Muscle layer of duodenum (tissue), 2 donors: ENCODE measurements around the gene KRTAP2-1.
"Not testable (repeated sequence)": the region's sequence is repeated elsewhere in the genome, so short reads cannot be mapped to it uniquely, and the experiment has no call there.

Experiments
- H3K27ac ChIP-seq: one replicate; pipeline ENCODE4 v1.7.0; 2013; ENCODE audit warnings: mild to moderate bottlenecking, low read length
- H3K27me3 ChIP-seq: one replicate; pipeline ENCODE4 v1.7.0; 2013; ENCODE audit warnings: low read depth, mild to moderate bottlenecking, control low read depth, low read length
- H3K36me3 ChIP-seq, 2 donors: one replicate each; pipeline ENCODE4 v1.7.0; 2013; ENCODE audit warnings: low read length in 2 of 2, control low read depth in 1 of 2, mild to moderate bottlenecking in 1 of 2; ENCODE audit not compliant: insufficient read depth in 2 of 2, control insufficient read depth in 1 of 2
- H3K4me1 ChIP-seq, 2 donors: one replicate each; pipeline ENCODE4 v1.7.0; 2013; ENCODE audit warnings: low read length in 2 of 2, mild to moderate bottlenecking in 2 of 2, control low read depth in 1 of 2, moderate library complexity in 1 of 2; ENCODE audit not compliant: insufficient read depth in 2 of 2, control insufficient read depth in 1 of 2
- H3K4me3 ChIP-seq, 2 donors: one replicate each; pipeline ENCODE4 v1.7.0; 2013; ENCODE audit warnings: low read length in 2 of 2, low read depth in 1 of 2, mild to moderate bottlenecking in 1 of 2
- H3K9me3 ChIP-seq, 2 donors: one replicate each; pipeline ENCODE4 v1.7.0; 2013; ENCODE audit warnings: low read length in 2 of 2, control low read depth in 1 of 2, mild to moderate bottlenecking in 1 of 2; ENCODE audit not compliant: control insufficient read depth in 1 of 2
- donor health status: healthy.

KRTAP2-1 gene

DNA sequence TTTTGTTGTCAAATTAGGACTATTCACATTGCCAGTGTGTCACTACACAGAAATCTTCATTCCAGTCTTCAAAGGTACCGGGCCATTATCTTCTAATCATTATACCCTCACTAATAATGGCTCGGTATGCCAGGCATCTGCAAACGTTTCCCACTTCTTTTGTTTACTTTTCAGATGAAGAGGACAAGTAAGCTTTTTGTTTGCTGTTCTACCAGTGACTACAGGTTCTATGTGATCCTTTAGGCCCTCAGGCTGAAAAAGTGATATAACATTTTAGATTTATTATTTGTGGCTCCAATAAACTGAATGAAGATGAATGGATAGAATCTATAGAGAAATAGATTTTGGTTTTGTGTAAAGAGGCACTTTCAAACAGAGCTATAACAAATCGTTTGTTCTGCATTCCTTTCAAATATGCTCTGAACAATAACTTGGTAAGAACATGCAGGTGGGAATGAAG is 37.8 kb downstream of the KRTAP2-1 start:
- Histone ChIP-seq H3K27ac (no peak overlapping the region), H3K27me3 (no peaks in the 10 kb centered on the region), H3K9me3 (no peaks in the 10 kb centered on the region), H3K4me1 (no peaks in the 10 kb centered on the region), H3K4me3 (no peak overlapping the region), H3K36me3 (no peaks in the 10 kb centered on the region)

DNA sequence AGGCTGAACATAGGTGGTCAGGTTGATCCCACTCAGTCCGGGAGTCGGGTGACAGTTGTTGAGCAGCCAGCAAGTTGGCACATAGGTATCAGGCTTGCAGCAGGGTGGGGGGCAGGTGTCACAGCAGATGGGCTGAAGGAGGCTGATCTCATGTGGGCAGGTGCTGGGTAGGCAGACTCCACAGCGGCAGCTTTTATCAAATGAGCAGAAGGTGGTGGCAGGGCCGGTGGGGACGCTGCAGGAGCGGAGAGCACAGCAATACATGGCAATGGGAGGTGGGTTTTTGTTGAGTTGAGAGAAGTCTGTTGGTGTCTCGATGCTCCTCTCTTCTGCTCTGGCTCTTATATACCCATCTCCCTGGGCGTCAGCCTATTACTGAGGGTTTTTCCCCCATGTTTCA is 38.3 kb downstream of the KRTAP2-1 start, which contains the start of gene KRTAP3-1:
Gene KRTAP3-1, minus strand, starts transcription at position 318 of the 400 bp plus-strand sequence. Its CDS starts 54 bp downstream, at position 264.
- no peaks in the 10 kb centered on the region for H3K4me1 ChIP-seq
- H3K27ac ChIP-seq, result no peak within 1 kb of the TSS
- H3K27me3 ChIP-seq, result no peaks in the 10 kb centered on the region
- no peaks in the 10 kb centered on the region for H3K36me3 ChIP-seq
- H3K4me3 ChIP-seq, result no peak within 1 kb of the TSS
- no peaks in the 10 kb centered on the region for H3K9me3 ChIP-seq

GRCh38 chr17:41004397-41004796 is 42.7 kb downstream of the KRTAP2-1 start:
- Histone ChIP-seq H3K36me3 (no peaks in the 10 kb centered on the region), H3K27ac (no peak overlapping the region), H3K4me1 (no peaks in the 10 kb centered on the region), H3K9me3 (no peaks in the 10 kb centered on the region), H3K27me3 (no peaks in the 10 kb centered on the region), H3K4me3 (no peak overlapping the region)

GRCh38 chr17:41003926-41004325 is 43.2 kb downstream of the KRTAP2-1 start:
- Histone ChIP-seq H3K27me3 (no peaks in the 10 kb centered on the region), H3K9me3 (no peaks in the 10 kb centered on the region), H3K27ac (no peak overlapping the region), H3K4me3 (no peak overlapping the region), H3K4me1 (no peaks in the 10 kb centered on the region), H3K36me3 (no peaks in the 10 kb centered on the region)

DNA sequence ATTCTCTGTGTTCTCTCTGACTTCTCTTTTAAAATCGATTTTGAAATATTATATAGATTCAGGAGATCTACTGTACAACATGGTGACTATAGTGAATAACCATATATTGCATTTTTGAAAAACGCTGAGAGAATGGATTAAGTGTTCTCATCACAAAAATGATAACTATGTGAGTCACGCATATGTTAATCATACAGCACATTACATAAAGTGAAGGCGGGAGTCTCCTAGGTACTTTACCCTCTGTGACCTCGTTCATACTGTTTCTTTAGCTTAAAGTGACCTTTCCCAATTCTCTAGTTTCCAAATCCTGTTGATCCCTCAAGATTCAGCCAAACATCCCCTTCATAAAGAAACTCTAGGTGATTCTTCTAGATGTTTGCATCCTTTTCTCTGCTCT is 44.3 kb downstream of the KRTAP2-1 start:
- no peak overlapping the region for H3K27ac ChIP-seq

DNA sequence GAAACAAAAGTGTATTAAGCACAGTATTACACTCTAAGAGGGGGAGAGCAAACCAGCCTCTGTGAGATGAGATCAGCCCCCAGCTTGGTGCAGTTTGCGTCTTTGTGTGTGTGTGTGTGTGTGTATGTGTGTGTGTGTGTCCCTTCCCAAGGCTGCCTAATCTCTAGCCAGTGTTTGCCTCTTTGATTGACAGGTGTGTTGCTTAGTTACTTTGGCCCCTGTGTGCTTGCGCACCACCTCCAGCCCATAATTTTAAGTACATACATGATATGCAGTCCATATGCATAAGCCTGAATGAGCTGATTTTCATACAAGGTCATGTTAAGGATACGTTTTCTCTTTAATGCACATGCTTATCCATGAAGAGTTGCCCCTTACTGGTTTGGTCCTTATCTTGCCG is 45.3 kb downstream of the KRTAP2-1 start:
- Histone ChIP-seq H3K27ac (no peak overlapping the region), H3K4me1 (no peaks in the 10 kb centered on the region), H3K27me3 (no peaks in the 10 kb centered on the region), H3K9me3 (no peaks in the 10 kb centered on the region), H3K36me3 (no peaks in the 10 kb centered on the region), H3K4me3 (no peak overlapping the region)

More for the DNA sequence above, 44.3 kb downstream of the KRTAP2-1 start:
- H3K9me3 ChIP-seq, result no peaks in the 10 kb centered on the region
- H3K4me1 ChIP-seq, result no peaks in the 10 kb centered on the region
- no peak overlapping the region for H3K4me3 ChIP-seq
- H3K27me3 ChIP-seq, result no peaks in the 10 kb centered on the region
- H3K36me3 ChIP-seq, result no peaks in the 10 kb centered on the region

- H3K9me3 ChIP-seq, H3K27ac ChIP-seq, H3K27me3 ChIP-seq, H3K4me1 ChIP-seq, H3K4me3 ChIP-seq, H3K36me3 ChIP-seq: not testable (repeated sequence)
Observed at GRCh38 chr17:40999563-40999962, 47.6 kb downstream of the KRTAP2-1 start, which contains the start of gene KRTAP3-2. TSS of gene KRTAP3-2 (minus strand) at chr17:40999906. CDS start at chr17:40999853, 53 bp downstream.

DNA sequence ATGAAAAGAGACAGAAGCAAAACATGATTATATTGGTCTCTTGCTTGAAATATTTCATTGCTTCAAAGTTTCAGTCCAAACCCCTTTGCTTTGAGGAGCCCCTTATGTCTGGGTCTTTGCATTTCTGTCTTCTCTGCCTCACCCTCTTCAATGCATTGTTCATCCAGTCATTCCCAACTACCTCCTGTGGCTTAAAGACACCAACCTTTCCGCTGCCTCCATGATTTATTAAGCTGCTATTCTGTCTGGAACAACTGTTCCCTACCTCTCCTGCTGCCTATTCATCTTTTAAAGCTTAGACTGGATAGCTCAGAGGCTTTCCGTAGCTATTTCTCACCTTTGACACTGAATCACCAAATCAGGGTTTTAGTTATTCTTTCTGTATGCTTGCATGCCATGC is 49.8 kb downstream of the KRTAP2-1 start:
- H3K27me3 ChIP-seq, result no peaks in the 10 kb centered on the region
- no peaks in the 10 kb centered on the region for H3K4me1 ChIP-seq

DNA sequence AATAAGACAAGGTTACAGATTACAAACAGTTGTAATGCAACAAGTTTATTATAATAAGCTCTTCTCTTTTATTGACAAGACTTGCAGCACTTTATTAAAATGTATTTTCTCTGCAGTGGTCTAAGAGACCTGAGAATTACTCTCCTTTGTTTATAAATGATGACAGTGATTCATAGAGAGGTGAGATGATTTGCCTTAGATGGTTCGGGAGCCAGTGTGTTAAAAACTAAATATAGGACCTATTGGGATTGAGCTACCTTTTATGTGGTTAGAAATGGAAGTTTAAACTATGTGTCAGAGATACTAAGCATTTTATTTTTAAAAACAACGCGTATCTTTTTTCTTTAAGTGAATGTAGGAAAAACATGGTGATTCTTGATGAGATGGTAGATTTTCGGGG is 50.3 kb downstream of the KRTAP2-1 start:
- Histone ChIP-seq H3K27ac (no peak overlapping the region), H3K36me3 (no peaks in the 10 kb centered on the region), H3K27me3 (no peaks in the 10 kb centered on the region), H3K4me3 (no peak overlapping the region), H3K9me3 (no peaks in the 10 kb centered on the region), H3K4me1 (no peaks in the 10 kb centered on the region)

More for the DNA sequence above, 49.8 kb downstream of the KRTAP2-1 start:
- Histone ChIP-seq H3K9me3 (no peaks in the 10 kb centered on the region), H3K27ac (no peak overlapping the region), H3K36me3 (no peaks in the 10 kb centered on the region), H3K4me3 (no peak overlapping the region)
